ENCODE data around the gene LRRC32. TPM values are rescaled to one million over a fixed set of nuclear protein-coding genes. Genes with fewer than 3 reads are reported as not detected.

LRRC32 gene
- polyA plus RNA-seq, 3 donors = 1.5 TPM; not detected in 2

DNA sequence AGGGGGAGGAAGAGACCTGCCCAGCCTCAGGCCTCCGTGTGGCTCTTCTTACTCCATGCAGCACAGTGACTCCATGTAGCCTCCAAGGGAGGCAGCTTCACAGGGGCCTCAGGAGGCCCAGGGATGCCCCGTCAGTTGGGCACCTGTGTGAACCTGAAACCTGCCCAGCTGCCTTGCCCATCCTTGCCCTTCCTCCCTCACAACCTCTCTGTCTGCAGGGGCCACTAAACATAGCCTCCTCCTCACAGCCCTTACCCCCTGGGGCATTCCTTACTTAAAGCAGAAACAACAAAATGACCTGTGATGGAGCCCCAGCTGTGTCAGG lies 7.1 kb downstream of the LRRC32 start:
- DNase-seq = no peak
- Mint-ChIP-seq H3K9me3 (no peaks in the 10 kb centered on the region), H3K27me3 (ENCODE audit: low read depth in 3 of 3) (peaks cover 12 to 39% (median 14%) of the 10 kb centered on the region in 3 donors), H3K36me3 (peaks cover 0 to 11% of the 10 kb centered on the region in 2 donors), H3K4me1 (peaks cover 20% of the 10 kb centered on the region), H3K4me3 (no peak overlapping the region), H3K27ac (peak overlapping the region in 1 of 7 donors; percentile 26)
- H3K4me3 ChIP-seq (replicated peaks in 1 of 3; ENCODE audit: low read depth in 2 of 3, low read length in 3 of 3) = no peak overlapping the region
- TF ChIP-seq, protein P1, sequence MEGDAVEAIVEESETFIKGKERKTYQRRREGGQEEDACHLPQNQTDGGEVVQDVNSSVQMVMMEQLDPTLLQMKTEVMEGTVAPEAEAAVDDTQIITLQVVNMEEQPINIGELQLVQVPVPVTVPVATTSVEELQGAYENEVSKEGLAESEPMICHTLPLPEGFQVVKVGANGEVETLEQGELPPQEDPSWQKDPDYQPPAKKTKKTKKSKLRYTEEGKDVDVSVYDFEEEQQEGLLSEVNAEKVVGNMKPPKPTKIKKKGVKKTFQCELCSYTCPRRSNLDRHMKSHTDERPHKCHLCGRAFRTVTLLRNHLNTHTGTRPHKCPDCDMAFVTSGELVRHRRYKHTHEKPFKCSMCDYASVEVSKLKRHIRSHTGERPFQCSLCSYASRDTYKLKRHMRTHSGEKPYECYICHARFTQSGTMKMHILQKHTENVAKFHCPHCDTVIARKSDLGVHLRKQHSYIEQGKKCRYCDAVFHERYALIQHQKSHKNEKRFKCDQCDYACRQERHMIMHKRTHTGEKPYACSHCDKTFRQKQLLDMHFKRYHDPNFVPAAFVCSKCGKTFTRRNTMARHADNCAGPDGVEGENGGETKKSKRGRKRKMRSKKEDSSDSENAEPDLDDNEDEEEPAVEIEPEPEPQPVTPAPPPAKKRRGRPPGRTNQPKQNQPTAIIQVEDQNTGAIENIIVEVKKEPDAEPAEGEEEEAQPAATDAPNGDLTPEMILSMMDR (IDR thresholded peaks at IDR 0.05) = no peak
- H3K79me2 ChIP-seq (ENCODE audit: insufficient read depth, low read length) = no peaks in the 10 kb centered on the region
- intact Hi-C loops (cut with micrococcal nuclease) = no loop called here
- peaks cover 0 to 6% of the 10 kb centered on the region in 2 donors for H3K4me1 ChIP-seq (ENCODE audit: control insufficient read depth in 1 of 2, insufficient read depth in 2 of 2, low read length in 2 of 2)
- no peaks in the 10 kb centered on the region for H3K36me3 ChIP-seq (replicated peaks in 1 of 2; ENCODE audit: control insufficient read depth in 1 of 2, insufficient read depth in 2 of 2, low read length in 2 of 2)
- H3K27me3 ChIP-seq (ENCODE audit: control insufficient read depth in 2 of 2, insufficient read depth in 2 of 2, low read length in 2 of 2) = peaks cover 0 to 12% of the 10 kb centered on the region in 2 donors
- no peak overlapping the region for H3K27ac ChIP-seq (ENCODE audit: low read depth in 1 of 2, low read length in 2 of 2)
- H3K4me2 ChIP-seq (replicated peaks; ENCODE audit: extremely low read depth, low read length, poor library complexity, severe bottlenecking) = no peak overlapping the region
- H4K20me1 ChIP-seq (ENCODE audit: insufficient read depth, low read length) = no peaks in the 10 kb centered on the region
- no peak overlapping the region for H3K9ac ChIP-seq (ENCODE audit: insufficient read depth, low read length, poor library complexity, severe bottlenecking)
- H2AFZ ChIP-seq (ENCODE audit: insufficient read depth, low read depth, low read length, poor library complexity, severe bottlenecking) = no peak overlapping the region
- 92% methylated on average over 2 of the region's 2 CpGs for WGBS (ENCODE audit: insufficient coverage)
- no peaks in the 10 kb centered on the region for H3K9me3 ChIP-seq (replicated peaks in 1 of 2; ENCODE audit: control insufficient read depth in 1 of 2, insufficient read depth in 1 of 2, low read length in 2 of 2)

DNA sequence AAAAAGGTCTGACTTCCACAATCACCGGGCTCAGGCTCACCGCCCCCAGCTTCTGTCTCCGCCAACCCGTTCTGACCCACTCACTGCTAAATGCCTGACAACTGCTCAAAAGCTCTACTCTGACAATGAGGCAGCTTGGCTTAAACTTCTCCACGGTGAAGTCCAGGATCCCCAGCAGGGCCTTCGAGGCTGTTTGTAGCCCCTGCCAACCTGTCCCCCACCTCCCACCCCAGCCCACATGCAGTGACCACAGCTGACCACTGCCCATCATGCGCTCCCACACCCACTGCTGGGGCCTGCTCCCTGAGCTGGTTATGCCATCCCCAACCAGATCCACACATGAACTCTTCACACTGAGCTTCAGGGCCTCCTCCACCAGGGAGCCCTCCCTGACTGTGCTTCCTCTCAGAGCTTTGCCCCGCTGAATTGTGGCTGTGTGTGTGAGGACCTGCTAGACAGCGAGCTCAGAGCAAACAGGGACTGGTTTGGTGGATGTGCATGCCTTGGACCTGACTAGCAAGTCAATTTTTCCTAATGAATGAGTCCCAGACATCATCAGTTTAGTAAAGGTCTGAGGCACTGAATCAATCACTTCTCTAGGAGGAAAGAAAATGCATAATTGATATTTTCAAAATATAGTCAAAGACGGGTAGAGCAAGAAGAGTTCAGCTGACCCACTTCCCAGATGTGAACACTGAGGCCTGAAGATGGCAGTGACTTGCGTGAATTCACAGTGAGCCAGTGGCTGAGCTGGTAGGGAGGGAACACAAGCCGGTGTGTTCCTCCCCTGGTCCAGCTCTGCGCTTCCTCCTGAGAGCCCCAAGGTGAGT lies 7.7 kb downstream of the LRRC32 start:
- H3K4me1 Mint-ChIP-seq = peaks cover 20% of the 10 kb centered on the region
- H3K4me1 ChIP-seq (ENCODE audit: control insufficient read depth in 1 of 2, insufficient read depth in 2 of 2, low read length in 2 of 2) = peaks cover 0 to 6% of the 10 kb centered on the region in 2 donors
- no peak overlapping the region for H3K4me2 ChIP-seq (replicated peaks; ENCODE audit: extremely low read depth, low read length, poor library complexity, severe bottlenecking)
- H3K36me3 ChIP-seq (replicated peaks in 1 of 2; ENCODE audit: control insufficient read depth in 1 of 2, insufficient read depth in 2 of 2, low read length in 2 of 2) = no peaks in the 10 kb centered on the region
- 91% methylated on average over 9 of the region's 13 CpGs for WGBS (ENCODE audit: insufficient coverage)
- H3K9ac ChIP-seq (ENCODE audit: insufficient read depth, low read length, poor library complexity, severe bottlenecking) = no peak overlapping the region
- no peak overlapping the region for H3K4me3 Mint-ChIP-seq
- TF ChIP-seq, protein P1 (IDR thresholded peaks at IDR 0.05) = no peak
- intact Hi-C loops (cut with micrococcal nuclease) = no loop called here
- H3K9me3 Mint-ChIP-seq = no peaks in the 10 kb centered on the region
- H3K9me3 ChIP-seq (replicated peaks in 1 of 2; ENCODE audit: control insufficient read depth in 1 of 2, insufficient read depth in 1 of 2, low read length in 2 of 2) = no peaks in the 10 kb centered on the region
- H3K4me3 ChIP-seq (replicated peaks in 1 of 3; ENCODE audit: low read depth in 2 of 3, low read length in 3 of 3) = no peak overlapping the region
- H3K36me3 Mint-ChIP-seq = peaks cover 0 to 5% of the 10 kb centered on the region in 2 donors
- H2AFZ ChIP-seq (ENCODE audit: insufficient read depth, low read depth, low read length, poor library complexity, severe bottlenecking) = no peak overlapping the region
- peaks cover 0 to 7% of the 10 kb centered on the region in 2 donors for H3K27me3 ChIP-seq (ENCODE audit: control insufficient read depth in 2 of 2, insufficient read depth in 2 of 2, low read length in 2 of 2)
- peaks cover 8 to 33% (median 10%) of the 10 kb centered on the region in 3 donors for H3K27me3 Mint-ChIP-seq (ENCODE audit: low read depth in 3 of 3)
- no peaks in the 10 kb centered on the region for H4K20me1 ChIP-seq (ENCODE audit: insufficient read depth, low read length)
- H3K27ac Mint-ChIP-seq = no peak overlapping the region
- H3K27ac ChIP-seq (ENCODE audit: low read depth in 1 of 2, low read length in 2 of 2) = no peak overlapping the region
- DNase-seq = no peak
- H3K79me2 ChIP-seq (ENCODE audit: insufficient read depth, low read length) = no peaks in the 10 kb centered on the region

Data from CD14-positive monocyte (primary cell).